DOHH2 (cell line): ENCODE measurements around the gene BRIP1.

Experiments
- H3F3A ChIP-seq: fragments of 200-600 bp; sonication (generic), shearing (Covaris generic); 2 replicates; pipeline ENCODE4 v1.6.0; 2016; ENCODE audit warnings: antibody characterized with exemption, mild to moderate bottlenecking; ENCODE audit not compliant: control insufficient read depth, insufficient read depth
- H3K27ac ChIP-seq: fragments of 200-600 bp; sonication (generic); 2 replicates; pipeline ENCODE4 v1.5.1; 2014; ENCODE audit warnings: low read depth, mild to moderate bottlenecking, low read length, moderate library complexity
- H3K27me3 ChIP-seq: fragments of 200-600 bp; sonication (generic); 2 replicates; pipeline ENCODE4 v1.6.1; 2014; ENCODE audit warnings: mild to moderate bottlenecking, low read length, mixed read lengths; ENCODE audit not compliant: control insufficient read depth
- H3K36me3 ChIP-seq: fragments of 200-600 bp; sonication (generic); 2 replicates; pipeline ENCODE4 v1.6.1; 2014; ENCODE audit warnings: mild to moderate bottlenecking, low read length, moderate library complexity, mixed read lengths; ENCODE audit not compliant: control insufficient read depth
- H3K4me1 ChIP-seq: fragments of 200-600 bp; sonication (generic); 2 replicates; pipeline ENCODE4 v1.6.1; 2014; ENCODE audit warnings: mild to moderate bottlenecking, low read length, mixed read lengths; ENCODE audit not compliant: control insufficient read depth
- H3K4me2 ChIP-seq: fragments of 200-600 bp; sonication (generic); 2 replicates; pipeline ENCODE4 v1.6.0; 2014; ENCODE audit warnings: mild to moderate bottlenecking, low read length, moderate library complexity
- H3K4me3 ChIP-seq: fragments of 200-600 bp; sonication (generic); 2 replicates; pipeline ENCODE4 v1.5.1; 2014; ENCODE audit warnings: mild to moderate bottlenecking, low read length, mixed read lengths
- H3K79me2 ChIP-seq: fragments of 200-600 bp; sonication (generic); 2 replicates; pipeline ENCODE4 v1.6.1; 2014; ENCODE audit warnings: mild to moderate bottlenecking, low read length, mixed read lengths; ENCODE audit not compliant: control insufficient read depth
- H3K9me2 ChIP-seq: fragments of 200-600 bp; sonication (generic); replicated peaks from 2 replicates; pipeline ENCODE4 v1.6.1; 2014; ENCODE audit warnings: mild to moderate bottlenecking, low read length, mixed read lengths; ENCODE audit not compliant: control insufficient read depth
- H3K9me3 ChIP-seq: fragments of 200-600 bp; sonication (generic); 2 replicates; pipeline ENCODE4 v1.6.1; 2014; ENCODE audit warnings: antibody characterized with exemption, low read length, mixed read lengths; ENCODE audit not compliant: control insufficient read depth, insufficient read depth
- H4K20me1 ChIP-seq: fragments of 200-600 bp; sonication (generic); 2 replicates; pipeline ENCODE4 v1.6.0; 2014; ENCODE audit warnings: low read depth, mild to moderate bottlenecking, antibody characterized with exemption, low read length, moderate library complexity; ENCODE audit not compliant: control insufficient read depth, insufficient read depth
- CTCF ChIP-seq: fragments of 200-600 bp; sonication (generic); IDR thresholded peaks from one replicate; pipeline ENCODE4 v1.5.1; 2014; ENCODE audit warnings: antibody characterized with exemption, mild to moderate bottlenecking, low read depth, low read length; ENCODE audit not compliant: poor library complexity, severe bottlenecking
- EZH2phosphoT487 ChIP-seq: fragments of 200-600 bp; sonication (generic); IDR thresholded peaks from 2 replicates; pipeline ENCODE4 v1.6.1; 2017; ENCODE audit warnings: borderline replicate concordance, mild to moderate bottlenecking, antibody characterized with exemption, low read length, moderate library complexity, mixed read lengths

Gene BRIP1

GRCh38 chr17:61846088-61846487 lies 17.2 kb downstream of the BRIP1 start:
- no peaks in the 10 kb centered on the region for H4K20me1 ChIP-seq
- H3K79me2 ChIP-seq, result peaks cover 19% of the 10 kb centered on the region
- H3K4me2 ChIP-seq, result no peak overlapping the region
- no peak overlapping the region for H3K27ac ChIP-seq
- no peaks in the 10 kb centered on the region for H3K9me2 ChIP-seq
- TF ChIP-seq EZH2phosphoT487 (no peak), CTCF (no peak)
- H3K27me3 ChIP-seq, result no peaks in the 10 kb centered on the region
- H3K4me3 ChIP-seq, result no peak overlapping the region
- peaks cover 88% of the 10 kb centered on the region for H3K36me3 ChIP-seq
- no peaks in the 10 kb centered on the region for H3K9me3 ChIP-seq
- no peaks in the 10 kb centered on the region for H3K4me1 ChIP-seq
- peaks cover 9% of the 10 kb centered on the region; the same call in 1 of the 2 replicates for H3F3A ChIP-seq

- no peak overlapping the region for H3K27ac ChIP-seq
- no peaks in the 10 kb centered on the region for H3K9me2 ChIP-seq
- no peaks in the 10 kb centered on the region for H3K27me3 ChIP-seq
- no peak overlapping the region for H3K4me3 ChIP-seq
- H3K9me3 ChIP-seq, result no peaks in the 10 kb centered on the region
- no peak overlapping the region for H3K4me2 ChIP-seq
- H3K79me2 ChIP-seq, result peaks cover 9% of the 10 kb centered on the region
- no peak for TF ChIP-seq CTCF
- no peak for TF ChIP-seq EZH2phosphoT487
- no peaks in the 10 kb centered on the region for H3K4me1 ChIP-seq
- H3F3A ChIP-seq, result peaks cover 17% of the 10 kb centered on the region; the same call in 1 of the 2 replicates
- no peaks in the 10 kb centered on the region for H4K20me1 ChIP-seq
- peaks cover 82% of the 10 kb centered on the region for H3K36me3 ChIP-seq
These were observed 19.9 kb downstream of the BRIP1 start for GRCh38 chr17:61843435-61843834.

- Histone ChIP-seq H3K27me3 (no peaks in the 10 kb centered on the region), H3K36me3 (peaks cover 78% of the 10 kb centered on the region), H3K9me3 (no peaks in the 10 kb centered on the region), H3K4me2 (no peak overlapping the region), H3K4me3 (no peak overlapping the region), H3K9me2 (no peaks in the 10 kb centered on the region), H3F3A (peaks cover 15% of the 10 kb centered on the region; the same call in 1 of the 2 replicates), H3K79me2 (peaks cover 9% of the 10 kb centered on the region), H3K27ac (no peak overlapping the region), H3K4me1 (no peaks in the 10 kb centered on the region), H4K20me1 (no peaks in the 10 kb centered on the region)
- no peak for TF ChIP-seq EZH2phosphoT487
- TF ChIP-seq CTCF, result no peak
These were observed 20.4 kb downstream of the BRIP1 start for GRCh38 chr17:61842899-61843298.

- Histone ChIP-seq H3K4me2 (no peak overlapping the region), H3K79me2 (peaks cover 15% of the 10 kb centered on the region), H3K27ac (no peak overlapping the region), H4K20me1 (no peaks in the 10 kb centered on the region), H3K36me3 (peaks cover 71% of the 10 kb centered on the region), H3K9me2 (no peaks in the 10 kb centered on the region), H3K4me1 (peaks cover 9% of the 10 kb centered on the region), H3K27me3 (no peaks in the 10 kb centered on the region), H3K9me3 (no peaks in the 10 kb centered on the region), H3K4me3 (no peak overlapping the region), H3F3A (peaks cover 14% of the 10 kb centered on the region; the same call in 1 of the 2 replicates)
- TF ChIP-seq CTCF (no peak), EZH2phosphoT487 (no peak)
These were observed 24.0 kb downstream of the BRIP1 start for GRCh38 chr17:61839300-61839786.
